Upper lobe of left lung (tissue), 6 donors: ENCODE results near the gene SPATA7. TPM values are rescaled to one million over a fixed set of nuclear protein-coding genes. Genes with fewer than 3 reads are reported as not detected.

Source experiments
- ATAC-seq, 2 donors: fragments of 200-7000 bp; cut with Tn5 transposase; one replicate each; pipeline ENCODE4 v1.9.1; 2022; ENCODE audit warnings: mild to moderate bottlenecking in 2 of 2, moderate library complexity in 2 of 2; ENCODE audit not compliant: low FRiP score in 2 of 2
- DNase-seq, 2 donors: peaks; one replicate each; pipeline ENCODE4 v3.0.0-alpha.2; 2019 to 2020
- H3K27ac ChIP-seq, 4 donors: fragments of 200-600 bp; sonication (generic); one replicate each; pipeline ENCODE4 v1.5.1; 2016 to 2019
- H3K27me3 ChIP-seq, 4 donors: fragments of 200-600 bp; sonication (generic); one replicate each; pipeline ENCODE4 v1.5.1; 2017 to 2019
- H3K36me3 ChIP-seq, 4 donors: fragments of 200-600 bp; sonication (generic); one replicate each; pipeline ENCODE4 v1.5.1; 2016 to 2019
- H3K4me1 ChIP-seq, 4 donors: fragments of 200-600 bp; sonication (generic); one replicate each; pipeline ENCODE4 v1.5.1; 2018 to 2019
- H3K4me3 ChIP-seq, 4 donors: fragments of 200-600 bp; sonication (generic); one replicate each; pipeline ENCODE4 v1.5.1; 2017 to 2019; ENCODE audit warnings: mild to moderate bottlenecking in 2 of 4, moderate library complexity in 1 of 4
- H3K9me3 ChIP-seq, 4 donors: fragments of 200-600 bp; sonication (generic); one replicate each; pipeline ENCODE4 v1.5.1; 2018 to 2019
- CTCF ChIP-seq, 6 experiments: fragments of 450-650 bp in 4 of 6; fragments of 200-600 bp in 2 of 6; sonication (generic) in 2 of 6; IDR thresholded peaks; one replicate each; pipeline ENCODE4 v1.5.1; 2016 to 2019; ENCODE audit warnings: antibody characterized with exemption in 6 of 6
- EP300 ChIP-seq, 4 donors: sonication (generic); formaldehyde crosslinking; IDR thresholded peaks; one replicate each; pipeline ENCODE4 v1.5.1; 2017; ENCODE audit warnings: antibody characterized with exemption in 4 of 4, control low read depth in 2 of 4
- POLR2A ChIP-seq, 4 donors: fragments of 450-650 bp; IDR thresholded peaks; one replicate each; pipeline ENCODE4 v1.5.1; 2016 to 2017; ENCODE audit warnings: antibody characterized with exemption in 4 of 4, mild to moderate bottlenecking in 2 of 4
- POLR2AphosphoS5 ChIP-seq, 2 donors: sonication (generic); formaldehyde crosslinking; IDR thresholded peaks; one replicate each; pipeline ENCODE4 v1.5.1; 2017; ENCODE audit warnings: antibody characterized with exemption in 2 of 2
- WGBS, 2 donors: methylation state at CpG; one replicate each; pipeline ENCODE4 v1.1.5; 2017 to 2018; 5-methylcytosine and 5-hydroxymethylcytosine counted together
- total RNA-seq, 6 donors: library from RNA; depleted of rRNA in 4 of 6; stranded (reverse); fragments of >200 nt in 4 of 6; gene quantifications; one replicate each; pipeline versions ENCODE4 v1.1.0 to v1.2.1, GENCODE V29; 2016 to 2021
- donor health status: DM: no; HTN: no; CAD: no; lungs with moderate emphysema.
- donor health status: DM: no; HTN: yes; CAD: no; lungs with severe emphysema.

Gene SPATA7
- total RNA-seq, 6 donors from 2014 or later: 6.2 to 27.2 (median 11.0) TPM

GRCh38 chr14:88348546-88348945 lies 36.9 kb upstream of the SPATA7 start:
- Histone ChIP-seq H3K27ac (no peak overlapping the region), H3K27me3 (no peaks in the 10 kb centered on the region), H3K4me1 (no peaks in the 10 kb centered on the region), H3K4me3 (no peak overlapping the region), H3K9me3 (no peaks in the 10 kb centered on the region), H3K36me3 (no peaks in the 10 kb centered on the region)
- DNase-seq: no peak
- WGBS, 2 donors: 68% methylated on average over 3 of the region's 3 CpGs
- no peak for TF ChIP-seq POLR2AphosphoS5 (IDR thresholded peaks at IDR 0.05)
- ATAC-seq: no peak

GRCh38 chr14:88351966-88352691 lies 33.3 kb upstream of the SPATA7 start:
- ATAC-seq (no peak), DNase-seq (no peak)
- Histone ChIP-seq H3K27ac (no peak overlapping the region), H3K9me3 (no peaks in the 10 kb centered on the region), H3K4me3 (no peak overlapping the region), H3K27me3 (no peaks in the 10 kb centered on the region), H3K4me1 (no peaks in the 10 kb centered on the region), H3K36me3 (no peaks in the 10 kb centered on the region)
- 42 to 54% methylated on average over 4 of the region's 4 CpGs for WGBS, 2 donors
- no peak for TF ChIP-seq POLR2A (IDR thresholded peaks at IDR 0.05)
- TF ChIP-seq CTCF (IDR thresholded peaks at IDR 0.05): no peak
- no peak for TF ChIP-seq POLR2AphosphoS5 (IDR thresholded peaks at IDR 0.05)
- TF ChIP-seq EP300 (IDR thresholded peaks at IDR 0.05): no peak

- DNase-seq (no peak), ATAC-seq (no peak)
- Histone ChIP-seq H3K27me3 (no peaks in the 10 kb centered on the region), H3K9me3 (no peaks in the 10 kb centered on the region), H3K27ac (no peak overlapping the region), H3K4me1 (no peaks in the 10 kb centered on the region), H3K36me3 (no peaks in the 10 kb centered on the region), H3K4me3 (no peak overlapping the region)
- TF ChIP-seq CTCF (IDR thresholded peaks at IDR 0.05): no peak
- 41 to 51% methylated on average over 3 of the region's 3 CpGs for WGBS, 2 donors
Observed at GRCh38 chr14:88352698-88353097, 32.8 kb upstream of the SPATA7 start.

GRCh38 chr14:88354358-88354757 lies 31.1 kb upstream of the SPATA7 start:
- Histone ChIP-seq H3K9me3 (no peaks in the 10 kb centered on the region), H3K27me3 (no peaks in the 10 kb centered on the region), H3K36me3 (no peaks in the 10 kb centered on the region), H3K27ac (no peak overlapping the region), H3K4me1 (no peaks in the 10 kb centered on the region), H3K4me3 (no peak overlapping the region)
- DNase-seq (no peak), ATAC-seq (no peak)
- TF ChIP-seq POLR2A (IDR thresholded peaks at IDR 0.05) (no peak), POLR2AphosphoS5 (IDR thresholded peaks at IDR 0.05) (no peak), CTCF (IDR thresholded peaks at IDR 0.05) (no peak), EP300 (IDR thresholded peaks at IDR 0.05) (no peak)
- WGBS, 2 donors: 75 to 87% methylated on average over 3 of the region's 3 CpGs

- 48 to 58% methylated on average over 2 of the region's 2 CpGs for WGBS, 2 donors
- no peak overlapping the region for H3K27ac ChIP-seq
- TF ChIP-seq EP300 (IDR thresholded peaks at IDR 0.05): no peak
- no peak for TF ChIP-seq POLR2A (IDR thresholded peaks at IDR 0.05)
- no peak for TF ChIP-seq CTCF (IDR thresholded peaks at IDR 0.05)
- TF ChIP-seq POLR2AphosphoS5 (IDR thresholded peaks at IDR 0.05): no peak
- H3K9me3 ChIP-seq: no peaks in the 10 kb centered on the region
- no peaks in the 10 kb centered on the region for H3K36me3 ChIP-seq
- no peaks in the 10 kb centered on the region for H3K4me1 ChIP-seq
- no peak overlapping the region for H3K4me3 ChIP-seq
- ATAC-seq (no peak), DNase-seq (no peak)
- no peaks in the 10 kb centered on the region for H3K27me3 ChIP-seq
Observed at GRCh38 chr14:88359500-88359899, 26.0 kb upstream of the SPATA7 start.
